ENCODE results near the gene SBF2. TPM values are rescaled to one million over a fixed set of nuclear protein-coding genes. Genes with fewer than 3 reads are reported as not detected.

SBF2 gene
- total and polyA plus RNA-seq, 2 of the 13 experiments (the other 11 are each of a cell fraction or from before 2014, with no cell fraction given): 24.0 to 45.8 TPM

GRCh38 chr11:10322830-10323792 is 29.1 kb upstream of the SBF2 start (continued):
- 0 out of 2 replicates have a peak, but pooled peaks have one; percentile 19 for TF ChIP-seq HOMEZ (CRISPR knock-in tag; IDR thresholded peaks at IDR 0.05; ENCODE audit: low read depth)
- no peak for TF ChIP-seq YY1 (IDR thresholded peaks at IDR 0.05; ENCODE audit: insufficient read depth, insufficient replicate concordance, low read depth, low read length)
- peak; percentile 97 for TF ChIP-seq ZNF362 (CRISPR knock-in tag; IDR thresholded peaks at IDR 0.05; ENCODE audit: borderline replicate concordance)
- no peak for TF ChIP-seq POLR2AphosphoS5 (IDR thresholded peaks at IDR 0.05; ENCODE audit: low read depth, low read length)
- peak; percentile 46 for TF ChIP-seq SMC3 (IDR thresholded peaks at IDR 0.05; ENCODE audit: low read length)
- no peak for TF ChIP-seq ATF7 (IDR thresholded peaks at IDR 0.05)
- no peak for TF ChIP-seq ATF7 (CRISPR knock-in tag; IDR thresholded peaks at IDR 0.05)
- peak; percentile 61; the same call in 1 of the 2 replicates for TF ChIP-seq GFI1 (CRISPR knock-in tag; IDR thresholded peaks at IDR 0.05; ENCODE audit: borderline replicate concordance)
- peak in 1 of 2 experiments; percentile 57; a peak in 1 of 4 replicates for TF ChIP-seq EP300 (IDR thresholded peaks at IDR 0.05; ENCODE audit: low read depth in 2 of 2, low read length in 2 of 2)
- TF ChIP-seq EP300 (CRISPR knock-in tag; IDR thresholded peaks at IDR 0.05; ENCODE audit: borderline replicate concordance): no peak
- 0 out of 2 replicates have a peak, but pooled peaks have one; percentile 14 for TF ChIP-seq RARA (CRISPR knock-in tag; IDR thresholded peaks at IDR 0.05)
- TF ChIP-seq ZNF678 (CRISPR knock-in tag; IDR thresholded peaks at IDR 0.05): no peak
- no peak for TF ChIP-seq SP5 (CRISPR knock-in tag; IDR thresholded peaks at IDR 0.05; ENCODE audit: borderline replicate concordance, low read depth)
- no peak for TF ChIP-seq PCBP2 (optimal IDR thresholded peaks at IDR 0.05; ENCODE audit: low read depth, low read length, poor library complexity, severe bottlenecking)
- TF ChIP-seq ZBTB39 (CRISPR knock-in tag; IDR thresholded peaks at IDR 0.05): no peak
- TF ChIP-seq SAP130 (CRISPR knock-in tag; IDR thresholded peaks at IDR 0.05; ENCODE audit: low read depth): peak; percentile 41; the same call in 1 of the 2 replicates
- 0 out of 2 replicates have a peak, but pooled peaks have one; percentile 44 for TF ChIP-seq ZNF800 (CRISPR knock-in tag; IDR thresholded peaks at IDR 0.05)
- TF ChIP-seq HNF1B (CRISPR knock-in tag; IDR thresholded peaks at IDR 0.05): peak; percentile 57; the same call in 1 of the 2 replicates
